AG08395 (cell line): ENCODE results near the gene ZNF646.

ENCODE experiments used
- DNase-seq: peaks from one replicate; pipeline ENCODE4 v3.0.0; 2012; ENCODE audit warnings: mixed read lengths, low spot score

ZNF646 gene

DNA sequence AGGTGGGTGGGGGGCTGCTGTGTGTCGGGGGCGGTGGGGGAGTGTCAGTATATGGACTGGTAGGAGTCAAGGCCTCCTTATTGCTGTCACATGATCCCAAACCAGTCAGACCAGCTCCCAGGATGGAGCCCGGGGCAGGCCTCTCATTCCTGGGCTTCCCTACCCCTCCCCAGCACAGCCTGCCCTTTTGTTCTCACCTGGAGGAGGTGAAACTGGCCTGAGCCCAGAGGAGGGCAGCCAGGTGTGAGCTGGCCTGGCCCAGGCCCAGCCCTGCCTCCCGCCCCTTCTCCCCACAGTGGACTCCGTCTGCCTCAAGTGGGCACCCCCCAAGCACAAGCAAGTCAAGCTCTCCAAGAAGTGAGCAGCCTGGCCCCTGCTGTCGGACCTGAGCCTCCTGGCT, 56.7 kb downstream of the ZNF646 start:
- no peak for DNase-seq

DNA sequence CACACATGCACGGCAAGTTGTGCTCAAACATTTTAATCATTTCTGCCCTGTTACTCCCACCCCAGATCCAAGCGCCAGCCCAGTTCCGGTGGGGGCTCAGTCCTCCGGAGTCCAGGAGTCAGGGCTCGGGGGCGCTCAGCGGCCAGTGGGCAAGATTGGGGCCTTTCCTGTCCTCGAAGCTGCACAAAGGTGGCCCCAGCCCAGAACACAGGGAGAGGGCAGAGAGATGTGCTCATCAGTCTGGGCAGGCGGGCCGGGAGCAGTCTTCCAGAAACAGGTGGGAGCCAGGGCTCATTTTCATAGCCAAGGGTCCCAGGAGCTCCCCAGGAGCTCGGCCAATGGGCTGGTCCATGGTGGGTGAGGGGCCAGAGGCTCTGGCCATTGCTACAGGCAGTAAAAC, 57.2 kb downstream of the ZNF646 start:
- no peak for DNase-seq

DNA sequence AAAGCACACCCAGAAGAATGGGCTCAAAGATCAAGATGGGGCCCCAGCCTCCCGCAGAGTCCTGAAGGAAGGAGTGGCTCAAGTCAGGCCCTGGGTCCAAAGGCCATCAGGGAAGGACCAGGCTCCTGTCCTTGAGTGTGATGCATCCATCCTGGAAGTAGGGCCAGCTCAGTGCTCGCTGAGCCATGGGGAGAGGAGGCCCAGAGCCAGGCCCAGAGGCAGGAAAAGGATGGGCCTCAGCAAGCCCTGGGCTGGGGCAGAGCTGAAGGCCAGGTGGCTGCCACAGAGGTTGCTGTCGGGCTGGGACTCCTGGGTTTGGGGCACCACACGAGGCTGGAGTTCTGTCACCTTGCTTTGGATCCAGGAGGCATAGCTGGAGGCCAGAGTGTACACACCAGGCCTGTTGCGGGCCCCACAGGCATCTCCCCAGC, 57.6 kb downstream of the ZNF646 start:
- no peak for DNase-seq

- DNase-seq: no peak
Measured at GRCh38 chr16:31132303-31132979, 58.2 kb downstream of the ZNF646 start.

DNA sequence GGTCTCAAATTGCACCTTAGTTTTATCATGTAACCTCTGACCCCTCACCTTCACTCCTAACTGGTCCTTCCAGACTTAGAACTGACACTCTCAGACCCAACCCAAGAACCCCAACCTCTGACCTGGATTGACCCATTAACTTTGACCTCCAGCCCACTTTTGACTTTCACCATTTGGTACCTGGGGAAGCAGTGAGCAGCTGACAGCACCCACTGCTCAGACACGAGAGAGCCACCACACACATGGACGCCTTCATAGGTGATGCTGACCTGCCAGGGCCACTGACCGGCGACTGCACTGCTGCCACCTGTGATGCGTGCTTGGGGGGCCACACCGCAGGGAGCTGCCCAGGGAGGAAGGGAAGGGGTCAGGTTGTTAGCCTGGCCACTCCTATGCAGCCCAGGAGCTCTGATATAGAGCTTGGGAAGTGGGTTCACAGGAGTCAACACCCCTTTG, 58.9 kb downstream of the ZNF646 start:
- no peak for DNase-seq
